Measurements from ENCODE around the gene HPSE2. TPM values are rescaled to one million over a fixed set of nuclear protein-coding genes. Genes with fewer than 3 reads are reported as not detected.
A peak's percentile ranks its signal among the peaks of the same experiment; 100 is the strongest.

HPSE2 gene
- total and polyA plus RNA-seq, 7 donors = under 0.01 to 11.8 (median 4.8) TPM

DNA sequence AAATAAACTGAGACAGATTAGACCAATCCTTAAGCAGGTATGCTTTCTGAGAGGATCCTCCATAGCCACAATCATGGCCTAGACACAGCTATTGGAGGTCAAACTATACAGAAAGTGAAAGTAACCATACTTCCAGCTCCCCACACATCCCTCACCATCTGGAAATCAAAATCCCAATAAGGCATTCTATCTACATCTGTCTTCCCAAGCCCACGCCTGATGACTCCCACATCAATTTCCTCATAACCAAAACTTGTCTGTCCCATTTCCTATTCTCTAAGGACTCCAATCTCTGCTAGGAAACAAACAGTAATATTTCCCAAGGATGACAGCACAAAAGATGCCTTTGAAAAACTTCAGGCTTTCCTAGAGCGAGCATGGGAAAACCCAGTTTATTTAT lies 541.6 kb downstream of the HPSE2 start:
- no peak for DNase-seq
- Histone ChIP-seq H3K36me3 (no peaks in the 10 kb centered on the region), H3K4me1 (peaks cover 0 to 15% (median 5%) of the 10 kb centered on the region in 4 donors), H3K4me3 (no peak overlapping the region), H3K27me3 (no peaks in the 10 kb centered on the region), H3K27ac (peak overlapping the region in 2 of 4 donors; percentile 4 to 12), H3K9me3 (no peaks in the 10 kb centered on the region)
- 71 to 77% methylated on average over 2 of the region's 2 CpGs for WGBS, 2 donors
- TF ChIP-seq POLR2A (IDR thresholded peaks at IDR 0.05) = no peak
- no peak for TF ChIP-seq EP300 (IDR thresholded peaks at IDR 0.05)
- TF ChIP-seq, protein P1, sequence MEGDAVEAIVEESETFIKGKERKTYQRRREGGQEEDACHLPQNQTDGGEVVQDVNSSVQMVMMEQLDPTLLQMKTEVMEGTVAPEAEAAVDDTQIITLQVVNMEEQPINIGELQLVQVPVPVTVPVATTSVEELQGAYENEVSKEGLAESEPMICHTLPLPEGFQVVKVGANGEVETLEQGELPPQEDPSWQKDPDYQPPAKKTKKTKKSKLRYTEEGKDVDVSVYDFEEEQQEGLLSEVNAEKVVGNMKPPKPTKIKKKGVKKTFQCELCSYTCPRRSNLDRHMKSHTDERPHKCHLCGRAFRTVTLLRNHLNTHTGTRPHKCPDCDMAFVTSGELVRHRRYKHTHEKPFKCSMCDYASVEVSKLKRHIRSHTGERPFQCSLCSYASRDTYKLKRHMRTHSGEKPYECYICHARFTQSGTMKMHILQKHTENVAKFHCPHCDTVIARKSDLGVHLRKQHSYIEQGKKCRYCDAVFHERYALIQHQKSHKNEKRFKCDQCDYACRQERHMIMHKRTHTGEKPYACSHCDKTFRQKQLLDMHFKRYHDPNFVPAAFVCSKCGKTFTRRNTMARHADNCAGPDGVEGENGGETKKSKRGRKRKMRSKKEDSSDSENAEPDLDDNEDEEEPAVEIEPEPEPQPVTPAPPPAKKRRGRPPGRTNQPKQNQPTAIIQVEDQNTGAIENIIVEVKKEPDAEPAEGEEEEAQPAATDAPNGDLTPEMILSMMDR (IDR thresholded peaks at IDR 0.05) = no peak
- no peak for TF ChIP-seq POLR2AphosphoS5 (IDR thresholded peaks at IDR 0.05)
- intact Hi-C loops (cut with DNase I) = no loop called here

DNA sequence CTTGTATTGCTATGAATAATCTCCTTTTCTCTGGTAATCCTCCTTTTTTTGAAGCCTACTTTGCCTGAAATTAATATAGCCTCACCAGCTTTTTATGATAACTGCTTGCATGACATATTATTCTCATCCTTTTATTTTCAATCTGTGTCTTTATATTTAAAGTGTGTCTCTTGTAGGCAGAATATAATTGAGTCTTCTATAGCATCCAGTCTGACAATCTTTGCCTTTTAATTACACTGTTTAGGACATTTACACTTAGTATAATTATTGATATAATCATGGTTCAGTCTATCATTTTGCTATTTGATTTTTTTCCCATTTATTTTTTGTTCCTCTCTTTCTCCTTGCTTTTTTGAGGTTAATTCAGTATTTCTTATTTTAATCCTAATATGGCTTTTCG lies 548.0 kb downstream of the HPSE2 start:
- Histone ChIP-seq H3K36me3 (no peaks in the 10 kb centered on the region), H3K27me3 (no peaks in the 10 kb centered on the region), H3K4me3 (no peak overlapping the region), H3K27ac (no peak overlapping the region), H3K4me1 (peaks cover 0 to 7% (median 0%) of the 10 kb centered on the region in 4 donors), H3K9me3 (peaks cover 0 to 10% (median 1%) of the 10 kb centered on the region in 4 donors)
- intact Hi-C loops (cut with DNase I) = no loop called here
- TF ChIP-seq POLR2AphosphoS5 (IDR thresholded peaks at IDR 0.05) (no peak), POLR2A (IDR thresholded peaks at IDR 0.05) (no peak)
- DNase-seq = no peak
- 0 to 50% methylated on average over 1 of the region's 1 CpG for WGBS, 2 donors

DNA sequence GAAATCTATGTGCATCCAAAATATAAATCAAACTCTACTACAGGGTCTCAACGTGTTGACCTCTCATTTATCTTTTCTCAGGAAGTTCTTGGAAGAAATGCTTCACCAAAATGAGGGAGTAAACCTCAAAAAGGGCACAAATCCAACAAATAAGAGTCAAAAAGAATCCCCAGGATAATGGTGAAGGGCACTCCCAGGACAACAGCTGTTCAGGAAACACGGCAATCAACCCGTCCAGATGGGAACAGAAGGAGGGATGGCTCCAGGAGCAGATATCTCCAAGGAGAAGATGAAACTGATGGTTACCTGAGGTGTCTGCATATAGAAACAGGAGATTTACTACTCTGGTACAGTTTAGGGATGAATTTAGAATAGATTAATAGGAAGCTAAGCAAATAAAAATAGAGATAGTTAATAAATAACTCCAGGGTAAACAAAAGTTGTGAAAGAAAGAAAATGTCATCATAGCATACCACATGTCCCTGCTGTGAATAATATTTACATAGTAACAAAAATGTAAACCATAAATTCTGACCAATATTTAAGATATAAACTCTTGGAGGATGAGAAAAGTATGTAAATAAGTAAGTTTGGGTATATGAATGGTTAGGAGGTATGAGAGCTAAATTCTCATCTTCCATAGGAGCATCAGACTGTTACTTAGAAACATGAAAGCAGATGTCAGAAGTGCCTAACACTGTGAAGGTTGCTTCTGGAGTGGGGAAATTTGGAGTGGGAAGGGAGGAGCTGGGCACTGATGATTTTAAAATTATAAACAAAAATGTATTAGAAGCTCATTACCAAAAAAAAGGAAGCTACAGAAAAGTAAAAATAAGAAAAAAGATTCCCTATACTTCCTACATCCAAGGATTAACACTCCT lies 551.4 kb downstream of the HPSE2 start:
- 13 to 42% methylated on average over 3 of the region's 3 CpGs for WGBS, 2 donors
- no peak overlapping the region for H3K27ac ChIP-seq
- no peaks in the 10 kb centered on the region for H3K27me3 ChIP-seq
- peaks cover 0 to 10% (median 1%) of the 10 kb centered on the region in 4 donors for H3K9me3 ChIP-seq
- TF ChIP-seq, protein P1 (IDR thresholded peaks at IDR 0.05) = no peak
- no peak for TF ChIP-seq EP300 (IDR thresholded peaks at IDR 0.05)
- no peak for TF ChIP-seq POLR2AphosphoS5 (IDR thresholded peaks at IDR 0.05)
- no peak overlapping the region for H3K4me3 ChIP-seq
- H3K4me1 ChIP-seq = peaks cover 0 to 7% (median 0%) of the 10 kb centered on the region in 4 donors
- no peaks in the 10 kb centered on the region for H3K36me3 ChIP-seq
- intact Hi-C loops (cut with DNase I) = no loop called here
- DNase-seq = no peak

DNA sequence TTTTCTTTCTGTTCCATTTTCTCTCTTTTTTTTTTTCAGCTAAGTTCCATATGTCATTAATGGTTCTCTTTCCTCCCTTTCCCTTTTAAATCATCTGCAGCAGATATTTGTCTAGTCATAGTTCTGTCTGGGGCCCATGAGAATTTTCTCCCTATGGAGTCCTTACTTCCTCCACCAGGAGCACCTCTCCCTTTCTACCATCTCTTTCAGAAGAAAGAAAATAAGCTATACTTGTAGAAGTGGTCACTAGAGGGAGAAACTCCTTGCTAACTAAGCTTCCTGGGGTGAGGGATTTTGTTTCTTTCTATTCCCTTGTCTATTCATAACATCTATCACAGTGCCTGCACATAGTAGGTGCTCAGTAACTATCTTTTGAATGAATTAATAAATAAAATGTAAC lies 558.8 kb downstream of the HPSE2 start:
- Histone ChIP-seq H3K27me3 (no peaks in the 10 kb centered on the region), H3K4me1 (no peaks in the 10 kb centered on the region), H3K27ac (no peak overlapping the region), H3K9me3 (no peaks in the 10 kb centered on the region), H3K36me3 (no peaks in the 10 kb centered on the region), H3K4me3 (no peak overlapping the region)
- intact Hi-C loops (cut with DNase I) = no loop called here
- TF ChIP-seq EP300 (IDR thresholded peaks at IDR 0.05) (no peak), POLR2A (IDR thresholded peaks at IDR 0.05) (no peak), POLR2AphosphoS5 (IDR thresholded peaks at IDR 0.05) (no peak)
- TF ChIP-seq, protein P1 (IDR thresholded peaks at IDR 0.05) = no peak
- DNase-seq = no peak

DNA sequence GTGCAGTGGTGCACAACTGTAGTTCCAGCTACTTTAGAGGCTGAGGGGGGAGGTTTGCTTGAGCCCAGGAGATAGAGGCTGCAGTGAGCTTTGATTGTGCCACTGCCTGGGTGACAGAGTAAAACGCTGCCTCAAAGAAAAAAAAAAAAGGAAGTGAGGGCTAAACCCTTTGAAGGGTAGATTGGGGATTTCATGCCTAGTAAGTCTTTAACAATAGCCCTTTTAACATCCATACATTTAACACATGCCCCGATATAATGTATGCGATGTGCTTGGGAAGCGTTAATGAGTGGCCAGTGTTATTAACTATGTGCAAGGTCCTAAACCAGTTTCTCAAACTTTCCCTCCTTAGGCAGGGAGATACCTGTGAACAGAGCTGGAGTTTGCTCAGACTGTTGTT lies 559.8 kb downstream of the HPSE2 start:
- Histone ChIP-seq H3K27me3 (no peaks in the 10 kb centered on the region), H3K9me3 (no peaks in the 10 kb centered on the region), H3K4me1 (no peaks in the 10 kb centered on the region), H3K36me3 (no peaks in the 10 kb centered on the region), H3K27ac (no peak overlapping the region), H3K4me3 (no peak overlapping the region)
- TF ChIP-seq, protein P1 (IDR thresholded peaks at IDR 0.05) = no peak
- no peak for TF ChIP-seq POLR2A (IDR thresholded peaks at IDR 0.05)
- no peak for TF ChIP-seq EP300 (IDR thresholded peaks at IDR 0.05)
- TF ChIP-seq POLR2AphosphoS5 (IDR thresholded peaks at IDR 0.05) = no peak
- DNase-seq = no peak
- 77 to 80% methylated on average over 4 of the region's 4 CpGs for WGBS, 2 donors
- intact Hi-C loops (cut with DNase I) = no loop called here

All from sigmoid colon (tissue), 7 donors.